Measurements from ENCODE around the gene MRTFB.

DNA sequence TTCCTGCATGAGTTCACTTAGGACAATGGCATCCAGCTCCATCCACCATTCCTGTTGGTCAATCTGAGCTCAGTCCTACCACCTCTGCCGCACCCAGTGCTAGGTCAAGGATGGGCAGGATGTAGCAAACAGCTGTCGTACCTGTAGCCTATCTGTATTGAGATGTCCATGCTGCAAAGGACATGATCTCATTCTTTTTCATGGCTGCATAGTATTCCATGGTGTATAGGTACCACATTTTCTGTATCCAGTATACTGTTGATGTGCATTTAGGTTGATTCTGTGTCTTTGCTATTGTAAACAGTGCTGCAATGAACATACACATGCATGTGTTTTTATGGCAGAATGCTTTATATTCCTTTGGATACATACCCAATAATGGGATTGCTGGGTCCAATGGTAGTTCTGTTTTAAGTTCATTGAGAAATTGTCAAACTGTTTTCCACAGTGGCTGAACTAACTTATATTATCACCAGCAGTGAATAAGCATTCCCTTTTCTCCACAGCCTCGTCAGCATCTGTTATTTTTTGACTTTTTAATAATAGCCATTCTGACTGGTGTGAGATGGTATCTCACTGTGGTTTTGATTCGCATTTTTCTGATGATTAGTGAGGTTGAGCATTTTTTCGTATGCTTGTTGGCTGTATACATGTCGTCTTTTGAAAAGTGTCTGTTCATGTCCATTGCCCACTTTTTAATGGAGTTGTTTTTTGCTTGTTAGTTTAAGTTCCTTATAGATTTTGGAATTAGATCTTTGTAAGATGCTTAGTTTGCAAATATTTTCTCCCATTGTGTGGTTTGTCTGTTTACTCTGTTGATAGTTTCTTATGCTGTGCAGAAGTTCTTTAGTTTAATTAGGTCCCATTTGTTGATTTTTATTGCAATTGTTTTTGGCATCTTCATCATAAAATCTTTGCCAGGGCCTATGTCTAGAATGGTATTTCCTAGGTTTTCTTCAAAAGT, 7.2 kb upstream of the MRTFB start:
- TF ChIP-seq, protein P1, sequence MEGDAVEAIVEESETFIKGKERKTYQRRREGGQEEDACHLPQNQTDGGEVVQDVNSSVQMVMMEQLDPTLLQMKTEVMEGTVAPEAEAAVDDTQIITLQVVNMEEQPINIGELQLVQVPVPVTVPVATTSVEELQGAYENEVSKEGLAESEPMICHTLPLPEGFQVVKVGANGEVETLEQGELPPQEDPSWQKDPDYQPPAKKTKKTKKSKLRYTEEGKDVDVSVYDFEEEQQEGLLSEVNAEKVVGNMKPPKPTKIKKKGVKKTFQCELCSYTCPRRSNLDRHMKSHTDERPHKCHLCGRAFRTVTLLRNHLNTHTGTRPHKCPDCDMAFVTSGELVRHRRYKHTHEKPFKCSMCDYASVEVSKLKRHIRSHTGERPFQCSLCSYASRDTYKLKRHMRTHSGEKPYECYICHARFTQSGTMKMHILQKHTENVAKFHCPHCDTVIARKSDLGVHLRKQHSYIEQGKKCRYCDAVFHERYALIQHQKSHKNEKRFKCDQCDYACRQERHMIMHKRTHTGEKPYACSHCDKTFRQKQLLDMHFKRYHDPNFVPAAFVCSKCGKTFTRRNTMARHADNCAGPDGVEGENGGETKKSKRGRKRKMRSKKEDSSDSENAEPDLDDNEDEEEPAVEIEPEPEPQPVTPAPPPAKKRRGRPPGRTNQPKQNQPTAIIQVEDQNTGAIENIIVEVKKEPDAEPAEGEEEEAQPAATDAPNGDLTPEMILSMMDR (IDR thresholded peaks at IDR 0.05; ENCODE audit: low read depth, low read length), result no peak
- TF ChIP-seq EZH2phosphoT487 (IDR thresholded peaks at IDR 0.05; ENCODE audit: low read depth), result no peak
